DLD1 (cell line): Measurements from ENCODE around the gene FAM241A.
"Not testable (repeated sequence)": the region's sequence is repeated elsewhere in the genome, so short reads cannot be mapped to it uniquely, and the experiment has no call there.

Source experiments
- in situ Hi-C: cut with HindIII; loops from 2 replicates; pipeline ENCODE4 v1.10.0; 2017; ENCODE audit warnings: low sequenced_read_pairs

FAM241A gene

GRCh38 chr4:112145326-112145789, at the start of gene FAM241A:
TSS of gene FAM241A (plus strand) at chr4:112145454. CDS start at chr4:112145581, 127 bp downstream.
- in situ Hi-C loops: no loop called here

DNA sequence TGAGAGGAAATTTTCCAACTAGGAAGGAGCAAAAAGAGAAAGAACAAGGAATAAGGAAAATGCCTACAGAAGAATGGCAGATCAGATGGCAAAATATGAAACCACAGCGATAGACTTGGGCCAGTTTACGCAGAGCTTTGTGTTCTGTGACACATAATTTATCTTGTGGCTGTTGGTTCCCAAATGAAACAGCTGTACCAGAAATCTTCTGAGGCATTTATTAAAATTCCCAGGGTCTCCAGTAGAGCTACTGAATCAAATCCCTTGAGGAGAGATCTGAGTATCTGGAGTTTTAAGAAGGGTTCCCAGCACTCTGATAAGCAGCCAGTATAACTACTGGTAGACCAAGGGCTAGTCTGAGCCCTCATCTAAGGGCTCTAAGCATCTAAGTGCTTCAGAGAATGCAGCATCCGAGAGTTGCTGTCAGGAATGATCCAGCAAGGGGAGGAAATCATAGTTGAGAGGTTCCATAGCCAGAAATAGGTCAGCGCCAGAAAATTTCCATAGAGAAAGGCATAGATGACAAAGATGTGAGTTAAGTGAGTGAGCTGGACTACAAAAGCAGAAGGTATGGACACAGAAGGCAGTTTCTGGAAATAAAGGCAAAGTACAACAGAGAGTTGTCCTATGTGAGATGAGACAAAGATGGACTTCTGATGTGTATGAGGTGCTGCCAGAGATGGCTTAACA, 46.3 kb upstream of the FAM241A start:
- in situ Hi-C loops: no loop called here

- in situ Hi-C loops: loop anchor here (5.0 kb wide), 1 partner anchor 143 kb away; no protein-coding TSS in a partner anchor
Measured at GRCh38 chr4:112099701-112100297, 45.5 kb upstream of the FAM241A start.

DNA sequence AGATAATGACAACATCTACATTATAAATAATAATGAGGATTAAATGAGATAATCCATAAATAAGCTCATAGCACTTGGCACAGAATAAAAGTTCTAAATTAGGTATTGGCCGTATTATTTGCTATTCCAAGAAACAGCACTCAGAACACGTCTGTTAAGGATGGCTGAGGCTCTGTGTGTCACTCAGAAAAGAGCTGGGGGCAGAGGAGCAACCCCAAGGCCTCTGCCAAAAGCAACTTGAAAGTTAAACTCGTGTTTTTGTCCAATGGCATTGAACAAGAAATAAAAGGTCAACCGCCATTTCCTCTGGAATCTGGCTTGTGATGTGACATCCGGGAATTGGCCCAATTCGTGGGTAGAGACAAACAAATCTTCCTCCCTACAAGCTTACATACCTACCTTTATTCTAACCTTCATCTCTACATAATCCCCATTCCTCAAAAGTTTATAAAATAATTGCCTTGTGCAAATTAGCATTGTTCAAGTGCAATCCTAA, 42.3 kb upstream of the FAM241A start:
- in situ Hi-C loops: loop anchor here (5.0 kb wide), 1 partner anchor 139 kb away; no protein-coding TSS in a partner anchor

- in situ Hi-C loops: no loop called here
Measured at GRCh38 chr4:112105201-112105969, 39.9 kb upstream of the FAM241A start.

DNA sequence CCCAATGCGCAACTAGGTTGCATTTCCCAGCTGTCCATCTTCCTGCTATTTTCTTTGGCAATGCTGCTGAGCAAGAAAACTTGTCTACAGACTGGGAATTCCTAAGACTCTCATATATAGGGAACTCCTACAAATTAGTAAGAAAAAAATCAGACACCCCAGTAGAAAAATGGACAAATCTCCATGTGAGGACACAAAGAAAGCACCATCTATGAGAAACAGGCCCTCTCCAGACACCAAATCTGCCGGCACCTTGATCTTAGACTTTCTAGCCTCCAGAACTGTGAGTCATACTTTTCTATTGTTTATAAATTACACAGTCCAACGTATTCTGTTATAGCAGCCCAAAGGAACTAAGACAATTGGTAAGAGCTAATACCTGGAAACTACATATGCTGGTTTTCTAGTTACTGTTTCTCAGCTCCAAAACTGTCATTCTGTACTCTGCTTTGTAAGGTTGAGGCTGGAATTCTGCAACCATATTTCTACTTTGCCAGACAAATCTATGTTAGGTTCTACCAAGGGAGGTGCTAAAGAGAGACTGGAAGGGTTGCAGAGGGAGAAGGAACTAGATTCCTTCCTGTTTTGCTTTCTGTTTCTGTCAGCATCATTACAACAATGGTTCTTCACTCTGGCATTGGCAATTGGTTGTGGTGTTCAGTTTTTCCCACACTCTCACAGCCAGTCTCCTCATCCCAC, 35.7 kb upstream of the FAM241A start:
- in situ Hi-C loops: no loop called here

GRCh38 chr4:112110059-112110425, 35.2 kb upstream of the FAM241A start:
- in situ Hi-C loops: no loop called here

GRCh38 chr4:112111306-112111705, 33.9 kb upstream of the FAM241A start:
- in situ Hi-C loops: no loop called here

GRCh38 chr4:112112095-112112494, 33.2 kb upstream of the FAM241A start:
- in situ Hi-C loops: not testable (repeated sequence)

- in situ Hi-C loops: no loop called here
Measured at GRCh38 chr4:112112590-112113170, 32.6 kb upstream of the FAM241A start.

DNA sequence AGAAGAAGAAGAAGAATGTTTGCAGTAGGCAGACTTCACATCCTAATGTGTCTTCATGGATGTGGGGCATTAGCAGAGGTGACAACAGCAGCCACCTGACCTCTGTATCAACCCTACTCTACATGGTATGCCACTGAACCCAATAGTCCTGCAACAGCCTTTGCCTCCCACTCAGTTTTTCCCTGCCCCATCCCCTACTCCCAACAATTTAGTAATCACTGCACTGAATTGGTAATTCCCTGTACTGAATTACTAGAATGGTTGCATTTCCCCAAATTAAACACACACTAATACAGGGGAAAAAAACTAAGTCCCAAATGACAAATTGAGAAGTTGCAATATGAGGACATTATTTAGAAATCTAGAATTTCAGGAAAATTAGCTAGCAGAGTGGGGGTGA, 31.4 kb upstream of the FAM241A start:
- in situ Hi-C loops: no loop called here

DNA sequence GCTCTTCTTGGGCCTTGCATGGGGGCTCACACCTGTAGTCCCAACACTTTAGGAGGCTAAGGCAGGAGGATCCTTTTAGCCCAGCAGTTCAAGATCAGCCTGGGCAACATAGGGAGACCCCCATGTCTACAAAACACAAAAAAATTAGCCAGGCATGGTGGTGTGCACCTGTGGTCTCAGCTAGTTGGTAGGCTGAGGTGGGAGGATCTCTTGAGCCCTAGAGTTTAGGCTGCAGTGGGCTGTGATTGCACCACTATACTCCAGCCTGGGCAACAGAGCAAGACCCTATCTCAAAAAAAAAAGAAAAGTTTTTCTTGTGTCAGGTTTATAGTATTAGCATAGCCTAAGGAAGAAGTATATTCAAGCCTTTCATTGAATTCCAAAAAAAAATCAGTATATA, 30.8 kb upstream of the FAM241A start:
- in situ Hi-C loops: no loop called here

- in situ Hi-C loops: no loop called here
Measured at GRCh38 chr4:112118742-112119352, 26.4 kb upstream of the FAM241A start.

DNA sequence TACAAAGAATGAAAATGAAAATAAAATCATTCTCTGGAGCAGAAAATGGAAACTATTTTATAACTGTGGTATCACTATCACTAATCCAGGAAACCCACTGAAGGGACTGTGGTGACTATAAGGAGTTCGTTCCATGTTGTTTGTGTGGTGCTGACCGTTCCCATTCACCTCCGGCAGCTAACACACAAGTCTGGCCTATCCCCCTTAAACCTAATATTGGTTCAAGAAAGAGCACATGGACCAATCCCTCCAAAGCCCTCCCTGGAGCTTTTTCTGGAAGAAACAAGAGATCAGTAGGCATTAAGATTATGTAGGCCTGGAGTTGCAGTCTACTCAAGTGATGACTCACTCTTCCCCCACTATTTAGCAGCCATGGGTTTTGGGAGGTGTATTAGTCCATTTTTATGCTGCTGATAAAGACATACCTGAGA, 25.9 kb upstream of the FAM241A start:
- in situ Hi-C loops: no loop called here

GRCh38 chr4:112120021-112120420, 25.2 kb upstream of the FAM241A start:
- in situ Hi-C loops: no loop called here

GRCh38 chr4:112125416-112125815, 19.8 kb upstream of the FAM241A start:
- in situ Hi-C loops: no loop called here

DNA sequence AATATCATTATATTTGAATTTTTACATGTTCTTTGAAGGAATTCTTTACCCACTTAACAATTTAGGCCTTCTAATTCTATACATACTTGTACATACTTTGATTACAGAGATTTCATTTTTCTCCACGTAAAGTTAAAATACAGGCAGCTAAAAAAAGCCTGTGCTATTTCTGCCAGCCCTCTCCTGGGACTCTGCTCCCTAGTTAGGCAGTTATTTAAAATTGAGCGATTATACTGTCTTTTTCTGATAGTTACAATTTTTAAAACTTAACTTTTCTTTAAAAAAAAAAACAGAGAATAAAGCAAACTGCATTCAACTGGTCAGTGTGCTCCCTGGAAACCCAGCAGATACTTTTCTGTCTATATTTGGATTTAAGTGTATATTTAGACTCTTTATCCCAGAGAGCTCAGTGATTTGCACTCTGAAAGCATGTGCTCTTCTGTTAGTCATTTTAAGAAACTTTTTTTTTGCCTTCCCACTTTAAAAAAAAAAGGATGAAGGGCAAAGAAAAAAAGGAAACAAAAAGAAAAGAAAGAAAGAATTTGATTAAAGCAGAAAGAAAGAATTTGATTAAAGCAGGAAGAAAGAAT, 18.1 kb upstream of the FAM241A start:
- in situ Hi-C loops: no loop called here

- in situ Hi-C loops: no loop called here
Measured at GRCh38 chr4:112127803-112128202, 17.5 kb upstream of the FAM241A start.

- in situ Hi-C loops: no loop called here
Measured at GRCh38 chr4:112128452-112128851, 16.8 kb upstream of the FAM241A start.

DNA sequence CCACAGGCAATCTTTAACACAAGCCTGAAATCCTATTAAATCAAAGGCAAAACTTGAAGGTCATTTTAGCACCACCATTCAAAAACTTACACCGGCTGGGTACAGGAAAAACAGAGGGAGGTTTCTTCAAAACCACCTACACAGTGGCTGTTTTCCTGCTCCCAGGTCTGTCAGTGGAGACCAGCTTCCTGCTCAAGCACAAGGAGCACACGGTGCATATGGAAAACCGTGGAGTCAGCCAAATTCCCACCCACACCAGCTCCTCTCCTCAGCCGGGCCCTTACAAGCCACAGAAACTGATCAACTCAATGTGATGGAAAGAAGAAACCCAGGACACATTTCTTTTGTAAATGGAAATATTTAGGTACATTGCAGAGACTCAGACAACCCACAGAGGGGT, 14.3 kb upstream of the FAM241A start:
- in situ Hi-C loops: no loop called here
